ENCODE measurements around the gene KCNIP1. TPM values are rescaled to one million over a fixed set of nuclear protein-coding genes. Genes with fewer than 3 reads are reported as not detected.

KCNIP1 gene
- total and polyA plus RNA-seq, 10 of the 15 experiments (the other 5 are each of a cell fraction or from before 2014, with no cell fraction given): not detected

- Histone ChIP-seq H3K79me2 (ENCODE audit: control insufficient read depth, insufficient read depth, low read length) (no peaks in the 10 kb centered on the region), H3K9me3 (replicated peaks; ENCODE audit: control insufficient read depth, insufficient read depth, low read length) (no peaks in the 10 kb centered on the region; the same call in 2 of the 3 replicates), H3K9ac (ENCODE audit: control insufficient read depth, insufficient read depth, low read length) (no peak overlapping the region), H4K20me1 (ENCODE audit: control insufficient read depth, insufficient read depth) (no peaks in the 10 kb centered on the region), H3K4me2 (ENCODE audit: control insufficient read depth, insufficient read depth) (no peak overlapping the region), H3K4me1 (ENCODE audit: control insufficient read depth, insufficient read depth, low read length) (no peaks in the 10 kb centered on the region), H3K36me3 (ENCODE audit: control insufficient read depth in 2 of 2, insufficient read depth in 2 of 2, low read length in 1 of 2) (no peaks in the 10 kb centered on the region), H3K27me3 (replicated peaks in 1 of 2; ENCODE audit: control insufficient read depth in 2 of 2, insufficient read depth in 2 of 2, low read length in 1 of 2) (no peaks in the 10 kb centered on the region; a peak in 1 of 4 replicates), H3K27ac (ENCODE audit: control insufficient read depth, insufficient read depth) (no peak overlapping the region), H3K4me3 (no peak overlapping the region), H2AFZ (ENCODE audit: control insufficient read depth, low read depth, low read length) (no peak overlapping the region)
- WGBS (ENCODE audit: insufficient coverage, insufficient replicate concordance, low lambda C conversion rate, missing lambda C conversion rate): 42% methylated on average over 3 of the region's 3 CpGs
- no peak for ATAC-seq
- SMC1A ChIA-PET (ENCODE audit: uncharacterized antibody, unreplicated experiment): no interaction called here
- POLR2A ChIA-PET: no interaction called here
- TF ChIP-seq RBBP5 (conservative IDR thresholded peaks at IDR 0.05) (no peak), TCF3 (IDR thresholded peaks at IDR 0.05; ENCODE audit: borderline replicate concordance, insufficient read depth, low read depth, low read length) (no peak), NKRF (conservative IDR thresholded peaks at IDR 0.05) (no peak), RELA (IDR thresholded peaks at IDR 0.05; ENCODE audit: borderline replicate concordance, partially characterized antibody) (no peak), HDGF (IDR thresholded peaks at IDR 0.05) (no peak), CBX3 (IDR thresholded peaks at IDR 0.05; ENCODE audit: borderline replicate concordance, low read depth) (no peak), USF1 (IDR thresholded peaks at IDR 0.05; ENCODE audit: borderline replicate concordance, extremely low read length, insufficient read depth, low read depth, low read length) (no peak), CHD2 (IDR thresholded peaks at IDR 0.05; ENCODE audit: borderline replicate concordance, low read depth, low read length) (no peak), NR2F1 (conservative IDR thresholded peaks at IDR 0.05) (no peak), NRF1 (conservative IDR thresholded peaks at IDR 0.05; ENCODE audit: low read depth, low read length) (no peak), EZH2 (IDR thresholded peaks at IDR 0.05; ENCODE audit: borderline replicate concordance, control insufficient read depth, low read depth, low read length) (no peak), HDAC2 (IDR thresholded peaks at IDR 0.05) (no peak), BCLAF1 (IDR thresholded peaks at IDR 0.05) (no peak), RELB (IDR thresholded peaks at IDR 0.05; ENCODE audit: low read depth) (no peak), WRNIP1 (IDR thresholded peaks at IDR 0.05; ENCODE audit: borderline replicate concordance, low read depth, low read length) (no peak), SMARCA5 (IDR thresholded peaks at IDR 0.05) (no peak)
- intact Hi-C loops (cut with micrococcal nuclease; ENCODE audit: unreplicated experiment) (no loop called here), in situ Hi-C loops (cut with MboI) (no loop called here)
- BruUV-seq (replicated peaks): no TSS peak
- RAD21 ChIA-PET (ENCODE audit: unreplicated experiment): no interaction called here
- CTCF ChIA-PET: no interaction called here
- FAIRE-seq: no peak
- no peak for DNase-seq (ENCODE audit: low read depth, low spot score)
These were observed 235.0 kb downstream of the KCNIP1 start for GRCh38 chr5:170738840-170739239.

Data from GM12878 (cell line).